K562 (cell line): Measurements from ENCODE around the gene SULT2B1. TPM values are rescaled to one million over a fixed set of nuclear protein-coding genes. Genes with fewer than 3 reads are reported as not detected.

Source experiments
- CBX3 ChIP-seq, 2 experiments: IDR thresholded peaks; 1 replicate in 1 of 2; 2 replicates in 1 of 2; pipeline ENCODE4 v1.6.1; 2012; ENCODE audit warnings: inconsistent platforms in 2 of 2, low read length in 2 of 2, borderline replicate concordance in 1 of 2, control low read depth in 1 of 2
- HOMEZ ChIP-seq: fragments of 250-450 bp; sonication (Bioruptor Pico); IDR thresholded peaks from 2 replicates; pipeline ENCODE4 v1.4.0; 2020; ENCODE audit warnings: mild to moderate bottlenecking, moderate library complexity
- JUNB ChIP-seq: fragments of 450-650 bp; formaldehyde crosslinking; conservative IDR thresholded peaks from 2 replicates; pipeline ENCODE4 v1.4.0; 2020; ENCODE audit warnings: mild to moderate bottlenecking
- MTA2 ChIP-seq: fragments of 450-650 bp; IDR thresholded peaks from 2 replicates; pipeline ENCODE4 v1.6.1; 2016; ENCODE audit warnings: low read depth
- MYC ChIP-seq, 2 experiments: fragments of 250-450 bp in 1 of 2; sonication (Bioruptor Pico) in 1 of 2; IDR thresholded peaks; 2 replicates each; pipeline versions ENCODE4 v1.5.1 to v1.6.1; 2012 to 2021; ENCODE audit warnings: low read depth in 2 of 2, borderline replicate concordance in 1 of 2, improper control_type of control experiment in 1 of 2, low read length in 1 of 2, mild to moderate bottlenecking in 1 of 2, moderate library complexity in 1 of 2
- PATZ1 ChIP-seq: fragments of 250-450 bp; sonication (Bioruptor Pico); IDR thresholded peaks from 2 replicates; pipeline ENCODE4 v1.5.0; 2020; ENCODE audit warnings: mild to moderate bottlenecking, borderline replicate concordance
- PRMT5 ChIP-seq: sonication (generic); formaldehyde crosslinking; IDR thresholded peaks from 2 replicates; pipeline ENCODE4 v1.5.0; 2020; ENCODE audit warnings: missing genetic modification reagents
- SFPQ ChIP-seq: fragments of 200-400 bp; formaldehyde crosslinking; IDR thresholded peaks from 2 replicates; pipeline ENCODE4 v1.6.1; 2017; ENCODE audit warnings: mild to moderate bottlenecking, low read depth, low read length, moderate library complexity
- STAT6 ChIP-seq: sonication (generic); formaldehyde crosslinking; IDR thresholded peaks from 2 replicates; pipeline ENCODE4 v1.8.1; 2023; ENCODE audit warnings: mild to moderate bottlenecking, missing genetic modification reagents
- ZNF589 ChIP-seq: fragments of 200-800 bp; sonication (Bioruptor generic); IDR thresholded peaks from 2 replicates; pipeline ENCODE4 v1.6.1; 2016; ENCODE audit warnings: low read depth, missing genetic modification characterization, missing compliant biosample characterization
- ZNF639 ChIP-seq, 2 experiments: fragments of 200-800 bp in 1 of 2; sonication (Bioruptor generic) in 1 of 2; sonication (generic) in 1 of 2; formaldehyde crosslinking in 1 of 2; IDR thresholded peaks in 1 of 2; conservative IDR thresholded peaks in 1 of 2; 2 replicates each; pipeline versions ENCODE4 v1.5.0 to v1.6.1; 2016 to 2020; ENCODE audit warnings: missing compliant biosample characterization in 1 of 2, missing genetic modification characterization in 1 of 2, missing genetic modification reagents in 1 of 2
- ZNF707 ChIP-seq: fragments of 250-450 bp; sonication (Bioruptor Pico); conservative IDR thresholded peaks from 2 replicates; pipeline ENCODE4 v1.8.0; 2022; ENCODE audit warnings: inconsistent platforms, mild to moderate bottlenecking, moderate library complexity
- ZNF77 ChIP-seq: fragments of 250-450 bp; sonication (Bioruptor Pico); IDR thresholded peaks from 2 replicates; pipeline ENCODE4 v1.5.0; 2020
- ZNF830 ChIP-seq: fragments of 250-450 bp; sonication (Bioruptor Pico); IDR thresholded peaks from 2 replicates; pipeline ENCODE4 v1.5.0; 2021; ENCODE audit warnings: mild to moderate bottlenecking
- polyA plus RNA-seq, 8 experiments: library from polyadenylated mRNA; depleted of rRNA in 4 of 8; stranded (reverse) in 5 of 8; unstranded in 3 of 8; fragments of >200 nt; fragmentation: Nextera tagmentation in 2 of 8; fragmentation: Illumina TruSeq in 1 of 8; extraction: Ambion mirVana in 2 of 8; extraction: Trizol in 1 of 8; gene quantifications; 2 replicates each; pipeline versions ENCODE4 v1.2.1 to v1.2.3, GENCODE V29; 2011 to 2014; ENCODE audit warnings: inconsistent platforms in 1 of 8, missing spikeins in 1 of 8
- total RNA-seq, 7 experiments: library from RNA; depleted of rRNA in 6 of 7; stranded (reverse); fragments of >200 nt in 6 of 7; fragmentation: Illumina TruSeq in 2 of 7; extraction: Trizol in 2 of 7; gene quantifications; 2 replicates each; pipeline versions ENCODE4 v1.2.1 to v1.2.3, GENCODE V29; 2011 to 2021; ENCODE audit warnings: low replicate concordance in 1 of 7

SULT2B1 gene
- total and polyA plus RNA-seq, 9 of the 15 experiments (the other 6 are each of a cell fraction or from before 2014, with no cell fraction given), result 0.09 to 0.62 (median 0.22) TPM; not detected in 2

GRCh38 chr19:48618916-48619691 is 67.1 kb downstream of the SULT2B1 start, which contains the start of the genes RPL18 and SPHK2 (continued):
- TF ChIP-seq ZNF639 (CRISPR knock-in tag; conservative IDR thresholded peaks at IDR 0.05 in 1 of 2, IDR thresholded peaks at IDR 0.05 in 1 of 2), result peak in 1 of 2 experiments; percentile 99; a peak in 2 of 4 replicates
- TF ChIP-seq HOMEZ (CRISPR knock-in tag), result no peak
- TF ChIP-seq STAT6 (CRISPR knock-in tag), result peak; percentile 88; the same call in 1 of the 2 replicates
- no peak for TF ChIP-seq SFPQ
- TF ChIP-seq MTA2, result no peak
- TF ChIP-seq PRMT5 (CRISPR knock-in tag), result no peak
- TF ChIP-seq ZNF77, result no peak
- peak; percentile 45; the same call in 1 of the 2 replicates for TF ChIP-seq ZNF589 (CRISPR knock-in tag)
- no peak for TF ChIP-seq JUNB
- TF ChIP-seq CBX3 (IDR thresholded peaks at IDR 0.05; ENCODE audit: borderline replicate concordance in 1 of 2, low read length in 2 of 2), result peak in 1 of 2 experiments; percentile 91; a peak in 2 of 3 replicates
- TF ChIP-seq ZNF707 (CRISPR knock-in tag), result no peak
- peak; percentile 99 for TF ChIP-seq MYC (IDR thresholded peaks at IDR 0.05; ENCODE audit: low read depth, low read length)
- peak; percentile 85; the same call in 1 of the 2 replicates for TF ChIP-seq MYC (CRISPR knock-in tag; IDR thresholded peaks at IDR 0.05; ENCODE audit: borderline replicate concordance, low read depth)
- TF ChIP-seq PATZ1, result no peak
- TF ChIP-seq ZNF830 (CRISPR knock-in tag), result peak; percentile 76; the same call in 1 of the 2 replicates
